Upper lobe of left lung (tissue), 4 donors: ENCODE measurements around the gene IFITM2.

Experiments used
- CTCF ChIP-seq, 6 experiments: fragments of 450-650 bp in 4 of 6; fragments of 200-600 bp in 2 of 6; sonication (generic) in 2 of 6; IDR thresholded peaks; one replicate each; pipeline ENCODE4 v1.5.1; 2016 to 2019; ENCODE audit warnings: antibody characterized with exemption in 6 of 6
- POLR2A ChIP-seq, 4 donors: fragments of 450-650 bp; IDR thresholded peaks; one replicate each; pipeline ENCODE4 v1.5.1; 2016 to 2017; ENCODE audit warnings: antibody characterized with exemption in 4 of 4, mild to moderate bottlenecking in 2 of 4

GRCh38 chr11:279040-279965, 28.3 kb upstream of the IFITM2 start:
- no peak for TF ChIP-seq CTCF (IDR thresholded peaks at IDR 0.05)
- peak in 1 of 4 donors; percentile 43 for TF ChIP-seq POLR2A (IDR thresholded peaks at IDR 0.05)
